ENCODE data around the gene GFY.

The GFY gene

DNA sequence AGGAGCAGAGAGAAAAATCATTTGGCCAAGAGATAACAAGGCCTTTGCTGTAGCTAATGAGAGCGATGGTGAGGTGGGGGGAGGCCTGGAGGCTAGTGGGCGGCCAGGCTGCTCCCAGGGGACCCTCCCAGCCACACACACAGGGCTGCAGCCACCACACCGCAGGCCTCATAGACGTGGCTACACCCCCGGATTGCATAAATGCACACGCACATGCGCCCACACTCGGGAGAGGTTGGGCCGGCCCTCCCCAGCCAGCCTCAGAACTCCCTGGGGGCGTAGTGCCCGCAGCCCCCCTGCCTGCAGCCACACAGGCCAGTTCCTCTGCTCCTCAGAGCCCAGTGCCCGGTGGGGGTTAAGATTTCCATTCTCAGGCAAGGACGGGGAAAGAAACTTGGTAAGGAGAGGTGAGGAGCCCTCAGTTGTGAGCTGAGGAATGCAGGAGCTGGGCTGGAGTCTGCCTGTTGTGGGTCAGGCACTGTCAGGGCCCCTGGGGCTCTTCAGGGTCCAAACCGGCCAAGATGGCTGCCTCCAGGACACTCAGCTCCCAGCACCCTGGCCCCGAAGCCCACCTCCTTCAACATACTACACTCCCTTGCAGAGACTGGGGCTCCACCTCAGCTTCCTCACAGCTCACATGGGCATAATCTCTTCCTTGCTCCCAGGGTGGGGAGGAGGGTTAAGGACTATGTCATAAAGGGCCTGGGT is 9.9 kb upstream of the GFY start:
- no peak for DNase-seq (ENCODE audit: low read depth)
- no peak for TF ChIP-seq CTCF (IDR thresholded peaks at IDR 0.05; ENCODE audit: control insufficient read depth, insufficient read depth, low read depth, low read length, missing control alignments)
- H3K4me3 ChIP-seq (ENCODE audit: control insufficient read depth, low read depth, low read length) = no peak overlapping the region

DNA sequence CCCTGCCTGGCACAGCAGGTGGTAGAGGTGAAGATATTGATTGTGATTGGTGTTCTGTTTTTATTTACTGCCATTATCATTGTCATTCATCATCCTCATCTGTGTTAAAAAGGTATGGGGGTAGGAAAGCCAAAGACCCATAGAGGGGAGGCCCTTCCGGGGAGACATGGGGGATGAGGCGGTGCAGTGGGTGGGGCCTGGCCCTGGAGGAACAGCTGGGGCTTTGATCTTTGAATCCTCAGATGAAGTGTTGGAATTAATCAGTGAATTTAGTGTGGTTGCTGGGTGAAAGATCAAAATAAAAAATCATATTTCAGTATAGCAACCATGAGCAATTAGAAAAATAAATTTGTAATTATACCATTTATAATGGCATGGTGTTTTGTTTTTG is 9.4 kb upstream of the GFY start:
- no peak overlapping the region for H3K4me3 ChIP-seq (ENCODE audit: control insufficient read depth, low read depth, low read length)
- no peak for TF ChIP-seq CTCF (IDR thresholded peaks at IDR 0.05; ENCODE audit: control insufficient read depth, insufficient read depth, low read depth, low read length, missing control alignments)
- no peak for DNase-seq (ENCODE audit: low read depth)

DNA sequence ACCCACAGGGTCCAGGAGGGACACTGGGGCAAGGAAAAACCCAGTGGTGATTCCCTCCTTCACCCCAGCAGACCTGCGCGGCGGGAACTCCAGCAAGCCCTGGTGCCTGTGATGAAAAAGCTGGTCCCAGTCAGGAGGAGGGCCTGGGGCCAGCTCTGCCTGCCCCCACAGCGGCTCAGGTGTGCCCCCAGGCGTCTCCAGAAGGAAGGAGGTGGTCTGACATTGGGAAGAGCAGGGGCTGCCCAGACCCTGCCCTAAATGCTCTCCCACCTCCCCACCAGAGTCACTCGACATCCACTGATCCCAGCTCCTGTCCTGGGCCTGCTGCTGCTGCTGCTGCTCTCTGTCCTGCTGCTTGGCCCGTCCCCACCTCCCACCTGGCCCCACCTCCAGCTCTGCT is 8.1 kb upstream of the GFY start:
- no peak for TF ChIP-seq CTCF (IDR thresholded peaks at IDR 0.05; ENCODE audit: control insufficient read depth, insufficient read depth, low read depth, low read length, missing control alignments)
- no peak for DNase-seq (ENCODE audit: low read depth)
- no peak overlapping the region for H3K4me3 ChIP-seq (ENCODE audit: control insufficient read depth, low read depth, low read length)

DNA sequence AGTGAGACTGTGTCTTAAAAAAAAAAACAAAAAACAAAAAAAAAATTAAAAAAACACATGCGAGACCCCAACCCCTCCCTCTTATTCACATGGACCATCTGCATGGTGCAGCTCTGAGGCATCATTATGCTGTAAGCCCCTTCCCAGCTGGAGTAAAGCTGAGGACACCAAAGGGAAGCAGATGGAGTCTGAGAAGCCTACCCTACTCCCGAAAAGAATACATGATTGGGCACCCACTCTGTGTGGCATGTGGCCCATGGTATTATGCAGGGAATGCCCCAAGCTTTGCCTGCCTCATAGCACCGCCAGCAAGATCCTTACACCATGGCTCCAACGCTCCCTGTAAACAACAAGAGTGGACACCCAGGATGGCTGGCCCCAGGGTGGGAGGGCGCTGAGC is 6.7 kb upstream of the GFY start:
- no peak overlapping the region for H3K4me3 ChIP-seq (ENCODE audit: control insufficient read depth, low read depth, low read length)
- TF ChIP-seq CTCF (IDR thresholded peaks at IDR 0.05; ENCODE audit: control insufficient read depth, insufficient read depth, low read depth, low read length, missing control alignments) = no peak
- no peak for DNase-seq (ENCODE audit: low read depth)

DNA sequence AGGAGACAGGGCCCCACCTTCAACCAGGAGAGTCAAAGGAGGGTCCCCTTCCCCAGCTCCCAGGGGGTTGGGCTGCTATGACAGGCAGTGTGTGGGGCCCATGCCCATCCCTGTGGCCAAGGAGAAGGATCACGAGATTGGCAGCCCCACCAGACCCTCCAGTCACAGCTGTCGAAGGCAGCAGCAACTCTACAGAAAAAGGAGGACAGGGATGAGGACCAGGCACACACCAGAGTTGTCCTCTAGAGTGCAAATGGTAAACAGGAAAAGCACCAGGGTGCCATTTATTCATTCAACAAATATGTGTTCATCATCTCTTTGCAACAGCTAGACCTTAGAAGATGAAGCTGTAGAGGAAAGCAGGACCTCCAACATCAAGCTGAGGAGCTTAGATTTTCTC is 6.0 kb upstream of the GFY start:
- TF ChIP-seq CTCF (IDR thresholded peaks at IDR 0.05; ENCODE audit: control insufficient read depth, insufficient read depth, low read depth, low read length, missing control alignments) = no peak
- H3K4me3 ChIP-seq (ENCODE audit: control insufficient read depth, low read depth, low read length) = no peak overlapping the region
- no peak for DNase-seq (ENCODE audit: low read depth)

GRCh38 chr19:49420227-49420626 is 5.0 kb upstream of the GFY start:
- H3K4me3 ChIP-seq (ENCODE audit: control insufficient read depth, low read depth, low read length) = no peak overlapping the region
- DNase-seq (ENCODE audit: low read depth) = no peak
- no peak for TF ChIP-seq CTCF (IDR thresholded peaks at IDR 0.05; ENCODE audit: control insufficient read depth, insufficient read depth, low read depth, low read length, missing control alignments)

Data from AG09309 (cell line).